HepG2 (cell line): ENCODE data around the gene GRAMD4. TPM values are rescaled to one million over a fixed set of nuclear protein-coding genes. Genes with fewer than 3 reads are reported as not detected.

Experiments
- ATAC-seq: fragments of 200-7000 bp; cut with Tn5 transposase; 3 replicates; pipeline ENCODE4 v1.9.1; 2020; ENCODE audit warnings: mild to moderate bottlenecking, moderate library complexity
- BruUV-seq: library from RNA; stranded (reverse); fragments of 400-500 nt; replicated peaks from 2 replicates; lab custom pipeline; 2021; lab: Mats Ljungman, UMichigan
- CTCF ChIA-PET: fragments of 300-600 bp; formaldehyde crosslinking; extraction: SDS; loops from one replicate; lab custom pipeline; 2021; ENCODE audit warnings: low total read pairs, inconsistent platforms, low intra/inter-chr PET ratio; lab: Yijun Ruan, JAX
- POLR2A ChIA-PET: fragments of 350-600 bp; sonication (Branson Sonifier 250); formaldehyde crosslinking; loops from one replicate; lab custom pipeline; 2020; ENCODE audit warnings: antibody characterized with exemption, inconsistent platforms; lab: Yijun Ruan, JAX
- DNase-seq: peaks from one replicate; pipeline ENCODE4 v3.0.0-alpha.2; 2015; ENCODE audit warnings: low spot score
- FAIRE-seq: peaks from 3 replicates; lab custom pipeline; 2011; peaks lifted over from hg19 to GRCh38; lab: Jason Lieb, UNC
- H2AFZ ChIP-seq: one replicate; pipeline ENCODE4 v1.6.1; 2011; ENCODE audit warnings: low read length, inconsistent platforms
- H3K27ac ChIP-seq: fragments of 300-600 bp; 3 replicates; pipeline ENCODE4 v1.8.0; 2011; ENCODE audit warnings: mixed run types, mild to moderate bottlenecking, mixed read lengths, low read length, inconsistent platforms; ENCODE audit not compliant: insufficient read depth; ENCODE audit errors: extremely low read length
- H3K27me3 ChIP-seq, 2 experiments: fragments of 200-600 bp in 1 of 2; 2 replicates in 1 of 2; 3 replicates in 1 of 2; pipeline versions ENCODE4 v1.6.0 to v1.8.0; 2011; ENCODE audit warnings: low read length in 2 of 2, mild to moderate bottlenecking in 2 of 2, moderate library complexity in 2 of 2, inconsistent platforms in 1 of 2; ENCODE audit not compliant: insufficient read depth in 2 of 2, control insufficient read depth in 1 of 2
- H3K36me3 ChIP-seq, 2 experiments: fragments of 200-600 bp in 1 of 2; replicated peaks in 1 of 2; 2 replicates in 1 of 2; 3 replicates in 1 of 2; pipeline versions ENCODE4 v1.5.1 to v1.8.0; 2011; ENCODE audit warnings: low read length in 2 of 2, inconsistent platforms in 1 of 2; ENCODE audit not compliant: insufficient read depth in 2 of 2, control insufficient read depth in 1 of 2
- H3K4me1 ChIP-seq: 2 replicates; pipeline ENCODE4 v1.5.1; 2012; ENCODE audit warnings: low read length, inconsistent platforms; ENCODE audit not compliant: insufficient read depth
- H3K4me2 ChIP-seq: 2 replicates; pipeline ENCODE4 v1.6.0; 2011; ENCODE audit warnings: low read depth, low read length, inconsistent platforms
- H3K4me3 ChIP-seq, 3 experiments: fragments of 200-600 bp in 1 of 3; sonication (generic), shearing (Covaris generic) in 1 of 3; replicated peaks in 1 of 3; 2 replicates each; pipeline ENCODE4 v1.5.1; 2011 to 2016; ENCODE audit warnings: low read length in 3 of 3, inconsistent platforms in 2 of 3, low read depth in 2 of 3, mild to moderate bottlenecking in 2 of 3, control low read depth in 1 of 3, mixed read lengths in 1 of 3; ENCODE audit not compliant: insufficient read depth in 1 of 3
- H3K79me2 ChIP-seq: one replicate; pipeline ENCODE4 v1.6.1; 2011; ENCODE audit warnings: low read length, inconsistent platforms; ENCODE audit not compliant: insufficient read depth
- H3K9ac ChIP-seq: 2 replicates; pipeline ENCODE4 v1.6.0; 2011; ENCODE audit warnings: mild to moderate bottlenecking, low read depth, low read length, inconsistent platforms; ENCODE audit not compliant: insufficient read depth
- H3K9me3 ChIP-seq: 2 replicates; pipeline ENCODE4 v1.5.1; 2012; ENCODE audit warnings: mild to moderate bottlenecking, low read length
- H4K20me1 ChIP-seq: 2 replicates; pipeline ENCODE4 v1.6.0; 2011; ENCODE audit warnings: inconsistent platforms, mild to moderate bottlenecking, low read length, moderate library complexity; ENCODE audit not compliant: insufficient read depth
- FIP1L1 ChIP-seq: fragments of 200-400 bp; formaldehyde crosslinking; IDR thresholded peaks from 2 replicates; pipeline ENCODE4 v1.6.1; 2018; ENCODE audit warnings: low read depth, mild to moderate bottlenecking, low read length, moderate library complexity, borderline replicate concordance; ENCODE audit not compliant: insufficient read depth
- JDP2 ChIP-seq: sonication (generic); formaldehyde crosslinking; IDR thresholded peaks from 2 replicates; pipeline ENCODE4 v1.8.1; 2022; ENCODE audit warnings: missing genetic modification reagents, borderline replicate concordance
- KLF6 ChIP-seq: IDR thresholded peaks from 2 replicates; pipeline ENCODE4 v1.8.0; 2016; ENCODE audit warnings: missing biosample characterization, missing genetic modification reagents
- NFYC ChIP-seq: IDR thresholded peaks from 2 replicates; pipeline ENCODE4 v1.6.1; 2016; ENCODE audit warnings: missing genetic modification reagents, missing compliant biosample characterization
- STAT5B ChIP-seq: sonication (generic); formaldehyde crosslinking; IDR thresholded peaks from 2 replicates; pipeline ENCODE4 v1.4.0; 2020; ENCODE audit warnings: missing genetic modification reagents
- ZNF3 ChIP-seq: IDR thresholded peaks from 2 replicates; pipeline ENCODE4 v1.7.0; 2017; ENCODE audit warnings: inconsistent platforms
- ZNF432 ChIP-seq: sonication (generic); formaldehyde crosslinking; IDR thresholded peaks from 2 replicates; pipeline ENCODE4 v1.5.0; 2020; ENCODE audit warnings: missing genetic modification reagents, mild to moderate bottlenecking, borderline replicate concordance
- ZNF788 ChIP-seq: sonication (generic); formaldehyde crosslinking; IDR thresholded peaks from 2 replicates; pipeline ENCODE4 v1.5.0; 2020; ENCODE audit warnings: mild to moderate bottlenecking, missing genetic modification reagents, borderline replicate concordance
- ZSCAN22 ChIP-seq: sonication (generic); formaldehyde crosslinking; IDR thresholded peaks from 2 replicates; pipeline ENCODE4 v1.4.0; 2020; ENCODE audit warnings: mild to moderate bottlenecking, missing genetic modification reagents
- WGBS: methylation state at CpG from one replicate; pipeline ENCODE4 v1.1.6; 2017; ENCODE audit warnings: low lambda C conversion rate; 5-methylcytosine and 5-hydroxymethylcytosine counted together
- in situ Hi-C: cut with HindIII; loops from 2 replicates; pipeline ENCODE4 v1.10.0; 2017; ENCODE audit warnings: low pct_unique_long_range_greater_than_20kb; ENCODE audit not compliant: extremely low pct_ligation_motif_present
- intact Hi-C: fragments of 100-400 bp; cut with micrococcal nuclease; formaldehyde crosslinking; loops from one replicate; pipeline ENCODE4 v1.10.0; 2022; ENCODE audit not compliant: unreplicated experiment
- polyA plus RNA-seq, 8 experiments: library from polyadenylated mRNA; depleted of rRNA in 3 of 8; stranded (reverse) in 7 of 8; unstranded in 1 of 8; fragments of >200 nt; fragmentation: Illumina TruSeq in 4 of 8; extraction: Trizol in 4 of 8; gene quantifications; 2 replicates each; pipeline versions ENCODE4 v1.2.1 to v1.2.3, GENCODE V29; 2011 to 2016; ENCODE audit warnings: low read depth in 4 of 8, missing spikeins in 1 of 8, mixed read lengths in 1 of 8; ENCODE audit not compliant: insufficient read depth in 1 of 8
- total RNA-seq, 5 experiments: library from RNA; depleted of rRNA; stranded (reverse); fragments of >200 nt; fragmentation: Illumina TruSeq; extraction: Trizol; gene quantifications; 2 replicates each; pipeline ENCODE4 v1.2.3, GENCODE V29; 2016; ENCODE audit warnings: low read depth in 1 of 5
- TF ChIP-seq, protein P1 (sequence below): sonication (generic); formaldehyde crosslinking; IDR thresholded peaks from 2 replicates; pipeline ENCODE4 v1.8.1; 2023; ENCODE audit warnings: mild to moderate bottlenecking, moderate library complexity, missing genetic modification reagents
- TF ChIP-seq, protein P2 (sequence below): sonication (generic); formaldehyde crosslinking; IDR thresholded peaks from 2 replicates; pipeline ENCODE4 v1.5.1; 2020; ENCODE audit warnings: missing genetic modification reagents, mild to moderate bottlenecking, borderline replicate concordance
- TF ChIP-seq, protein P3 (sequence below): sonication (generic); formaldehyde crosslinking; IDR thresholded peaks from 2 replicates; pipeline ENCODE4 v1.5.0; 2020; ENCODE audit warnings: mild to moderate bottlenecking, missing genetic modification reagents, borderline replicate concordance

GRAMD4 gene
- total and polyA plus RNA-seq, 2 of the 13 experiments (the other 11 are each of a cell fraction or from before 2014, with no cell fraction given) = 15.2 to 15.7 TPM

DNA sequence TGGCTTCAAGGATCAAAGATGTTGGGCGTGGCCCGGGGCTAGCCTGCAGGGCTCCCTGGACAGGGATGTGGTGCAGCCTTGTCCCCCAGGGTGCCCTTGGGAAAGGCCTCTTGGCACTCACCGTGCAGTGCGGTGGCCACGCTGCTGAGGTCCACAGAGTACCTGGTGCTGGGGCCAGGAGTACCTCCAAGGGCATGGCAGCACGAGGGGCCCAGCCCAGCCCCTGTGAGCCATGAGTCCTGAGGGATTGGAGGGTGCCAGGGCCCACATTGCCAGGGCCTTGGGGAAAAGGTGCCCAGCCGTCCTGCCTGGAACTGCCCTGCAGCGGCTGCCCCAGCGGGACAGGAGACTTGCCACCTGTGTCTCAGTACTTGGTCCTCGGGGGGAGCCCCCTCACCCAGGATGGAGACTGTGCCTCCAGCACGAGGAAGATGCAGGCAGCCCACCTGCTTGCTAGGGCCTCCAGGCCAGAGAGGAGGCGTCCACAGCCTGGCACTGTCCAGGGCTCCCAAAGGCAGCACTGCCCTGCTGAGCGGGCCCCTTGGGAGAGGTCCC lies 44.2 kb downstream of the GRAMD4 start:
- FAIRE-seq (no peak), ATAC-seq (no peak), DNase-seq (no peak)
- 93% methylated on average over 3 of the region's 13 CpGs for WGBS
- H3K4me3 ChIP-seq = no peak overlapping the region
- ChIA-PET CTCF (no interaction called here), POLR2A (no interaction called here)
- no TSS peak for BruUV-seq
- peaks cover 17% of the 10 kb centered on the region for H3K4me1 ChIP-seq
- no peaks in the 10 kb centered on the region for H3K9me3 ChIP-seq
- no peak overlapping the region for H3K4me2 ChIP-seq
- H4K20me1 ChIP-seq = no peaks in the 10 kb centered on the region
- no peak overlapping the region for H3K27ac ChIP-seq
- peaks cover 6 to 13% of the 10 kb centered on the region in 2 experiments; a peak in 2 of 5 replicates for H3K36me3 ChIP-seq
- H3K9ac ChIP-seq = no peak overlapping the region
- intact Hi-C loops (no loop called here), in situ Hi-C loops (loop anchor here (25.0 kb wide), 1 partner anchor 102 kb away; no protein-coding TSS in a partner anchor)
- no peaks in the 10 kb centered on the region for H3K79me2 ChIP-seq
- H3K27me3 ChIP-seq = no peaks in the 10 kb centered on the region; a peak in 1 of 5 replicates
- TF ChIP-seq KLF6 = no peak
- TF ChIP-seq STAT5B (CRISPR knock-in tag) = no peak
- no peak overlapping the region for H2AFZ ChIP-seq

DNA sequence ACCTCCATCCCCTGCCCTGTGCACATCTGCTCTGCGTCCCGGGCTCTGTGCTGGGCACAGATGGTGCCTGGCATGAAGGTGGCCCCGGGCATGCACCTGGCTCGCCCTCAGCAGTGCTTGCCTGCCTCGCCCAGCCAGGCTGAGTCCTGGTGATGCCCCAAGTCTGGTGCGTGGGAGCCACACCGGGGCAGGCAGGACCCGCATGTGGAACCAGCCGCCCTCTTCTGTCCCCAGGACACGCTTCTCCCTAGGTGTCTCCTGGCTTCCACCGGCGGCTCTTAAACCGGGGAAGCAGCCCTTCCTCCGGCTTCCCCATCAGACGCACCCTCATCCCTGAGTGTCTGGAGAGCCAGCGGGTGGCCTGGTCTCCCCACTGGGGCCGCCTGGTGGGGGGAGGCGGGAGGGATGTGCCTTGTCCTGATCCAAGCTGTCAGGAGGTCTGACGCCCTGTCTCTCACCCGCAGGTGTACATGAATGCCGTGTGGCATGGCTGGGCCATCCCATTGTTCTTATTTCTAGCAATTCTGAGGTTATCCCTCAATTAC lies 45.0 kb downstream of the GRAMD4 start:
- Histone ChIP-seq H3K9ac (no peak overlapping the region), H3K27ac (no peak overlapping the region), H3K9me3 (no peaks in the 10 kb centered on the region), H3K4me2 (no peak overlapping the region), H3K36me3 (peaks cover 6 to 13% of the 10 kb centered on the region in 2 experiments; a peak in 2 of 5 replicates), H2AFZ (no peak overlapping the region), H3K4me3 (no peak overlapping the region), H3K79me2 (no peaks in the 10 kb centered on the region), H3K27me3 (no peaks in the 10 kb centered on the region; a peak in 1 of 5 replicates), H3K4me1 (peaks cover 11% of the 10 kb centered on the region), H4K20me1 (no peaks in the 10 kb centered on the region)
- in situ Hi-C loops = loop anchor here (25.0 kb wide), 1 partner anchor 103 kb away; no protein-coding TSS in a partner anchor
- POLR2A ChIA-PET = no interaction called here
- DNase-seq (no peak), FAIRE-seq (no peak), ATAC-seq (no peak)
- CTCF ChIA-PET = no interaction called here
- WGBS = 97% methylated on average over 9 of the region's 21 CpGs
- intact Hi-C loops = no loop called here
- BruUV-seq = no TSS peak
- TF ChIP-seq, protein P1, sequence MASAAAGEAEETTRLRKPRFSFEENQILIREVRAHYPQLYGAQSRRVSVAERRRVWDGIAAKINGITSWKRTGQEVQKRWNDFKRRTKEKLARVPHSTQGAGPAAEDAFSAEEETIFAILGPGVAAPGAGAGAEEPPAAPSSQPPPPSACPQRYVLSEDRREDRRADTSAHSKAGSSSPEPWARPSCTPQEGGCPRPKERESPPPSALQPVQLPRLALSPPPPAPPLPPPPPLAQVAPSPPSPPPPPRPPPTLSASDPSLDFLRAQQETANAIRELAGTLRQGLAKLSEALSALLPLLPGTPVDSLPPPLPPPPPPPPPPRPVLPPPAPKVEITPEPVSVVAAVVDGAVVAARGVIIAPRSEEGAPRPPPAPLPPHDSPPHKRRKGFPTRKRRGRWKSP (CRISPR knock-in tag) = no peak
- TF ChIP-seq ZNF788 (CRISPR knock-in tag) (no peak), ZNF3 (CRISPR knock-in tag) (no peak), ZSCAN22 (CRISPR knock-in tag) (no peak), FIP1L1 (no peak), NFYC (no peak), JDP2 (no peak), ZNF432 (CRISPR knock-in tag) (no peak)
- TF ChIP-seq, protein P2, sequence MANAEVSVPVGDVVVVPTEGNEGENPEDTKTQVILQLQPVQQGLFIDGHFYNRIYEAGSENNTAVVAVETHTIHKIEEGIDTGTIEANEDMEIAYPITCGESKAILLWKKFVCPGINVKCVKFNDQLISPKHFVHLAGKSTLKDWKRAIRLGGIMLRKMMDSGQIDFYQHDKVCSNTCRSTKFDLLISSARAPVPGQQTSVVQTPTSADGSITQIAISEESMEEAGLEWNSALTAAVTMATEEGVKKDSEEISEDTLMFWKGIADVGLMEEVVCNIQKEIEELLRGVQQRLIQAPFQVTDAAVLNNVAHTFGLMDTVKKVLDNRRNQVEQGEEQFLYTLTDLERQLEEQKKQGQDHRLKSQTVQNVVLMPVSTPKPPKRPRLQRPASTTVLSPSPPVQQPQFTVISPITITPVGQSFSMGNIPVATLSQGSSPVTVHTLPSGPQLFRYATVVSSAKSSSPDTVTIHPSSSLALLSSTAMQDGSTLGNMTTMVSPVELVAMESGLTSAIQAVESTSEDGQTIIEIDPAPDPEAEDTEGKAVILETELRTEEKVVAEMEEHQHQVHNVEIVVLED (CRISPR knock-in tag) = no peak
- TF ChIP-seq, protein P3, sequence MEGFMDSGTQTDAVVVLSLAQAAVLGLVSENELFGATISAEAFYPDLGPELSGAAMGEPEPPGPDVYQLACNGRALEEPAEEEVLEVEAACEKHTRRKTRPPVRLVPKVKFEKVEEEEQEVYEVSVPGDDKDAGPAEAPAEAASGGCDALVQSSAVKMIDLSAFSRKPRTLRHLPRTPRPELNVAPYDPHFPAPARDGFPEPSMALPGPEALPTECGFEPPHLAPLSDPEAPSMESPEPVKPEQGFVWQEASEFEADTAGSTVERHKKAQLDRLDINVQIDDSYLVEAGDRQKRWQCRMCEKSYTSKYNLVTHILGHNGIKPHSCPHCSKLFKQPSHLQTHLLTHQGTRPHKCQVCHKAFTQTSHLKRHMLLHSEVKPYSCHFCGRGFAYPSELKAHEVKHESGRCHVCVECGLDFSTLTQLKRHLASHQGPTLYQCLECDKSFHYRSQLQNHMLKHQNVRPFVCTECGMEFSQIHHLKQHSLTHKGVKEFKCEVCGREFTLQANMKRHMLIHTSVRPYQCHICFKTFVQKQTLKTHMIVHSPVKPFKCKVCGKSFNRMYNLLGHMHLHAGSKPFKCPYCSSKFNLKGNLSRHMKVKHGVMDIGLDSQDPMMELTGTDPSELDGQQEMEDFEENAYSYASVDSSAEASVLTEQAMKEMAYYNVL (CRISPR knock-in tag) = no peak
